ENCODE measurements around the gene DHRS2. TPM values are rescaled to one million over a fixed set of nuclear protein-coding genes. Genes with fewer than 3 reads are reported as not detected.

Gene DHRS2
- total RNA-seq, 1 donor from 2014 or later, result 0.27 TPM

DNA sequence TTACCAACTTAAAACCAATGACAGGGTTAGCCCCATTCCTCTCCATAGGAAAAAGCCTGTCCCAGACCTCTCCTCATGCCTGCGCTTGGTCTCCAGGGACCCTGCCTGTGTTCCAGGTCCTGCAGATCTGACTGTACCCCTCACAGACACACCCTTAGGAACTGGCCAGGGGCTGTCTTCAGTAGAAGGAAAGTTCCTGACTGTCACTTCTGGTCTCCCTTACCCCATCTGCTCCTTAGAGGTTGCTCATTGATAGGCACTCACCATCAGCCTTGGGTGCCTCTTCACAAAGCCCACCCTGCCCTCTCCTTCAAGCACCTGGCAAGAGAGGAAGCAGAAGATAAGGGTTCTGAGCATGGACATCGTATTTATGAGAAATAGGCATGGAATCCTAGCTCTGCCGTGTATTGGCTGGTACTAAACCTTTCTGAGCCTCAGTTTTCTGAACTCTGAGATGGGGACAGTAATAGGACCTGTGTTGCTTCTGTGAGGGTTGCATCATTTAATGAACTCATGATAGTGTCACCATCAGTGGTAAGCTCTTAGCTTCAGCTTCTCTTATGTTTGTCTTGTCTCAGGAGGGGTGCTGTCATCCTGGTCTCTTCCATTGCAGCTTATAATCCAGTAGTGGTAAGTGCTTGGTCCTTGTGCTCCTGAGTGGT is 7.5 kb downstream of the DHRS2 start:
- DNase-seq (ENCODE audit: low spot score), result no peak
- intact Hi-C loops (cut with DNase I), result no loop called here

DNA sequence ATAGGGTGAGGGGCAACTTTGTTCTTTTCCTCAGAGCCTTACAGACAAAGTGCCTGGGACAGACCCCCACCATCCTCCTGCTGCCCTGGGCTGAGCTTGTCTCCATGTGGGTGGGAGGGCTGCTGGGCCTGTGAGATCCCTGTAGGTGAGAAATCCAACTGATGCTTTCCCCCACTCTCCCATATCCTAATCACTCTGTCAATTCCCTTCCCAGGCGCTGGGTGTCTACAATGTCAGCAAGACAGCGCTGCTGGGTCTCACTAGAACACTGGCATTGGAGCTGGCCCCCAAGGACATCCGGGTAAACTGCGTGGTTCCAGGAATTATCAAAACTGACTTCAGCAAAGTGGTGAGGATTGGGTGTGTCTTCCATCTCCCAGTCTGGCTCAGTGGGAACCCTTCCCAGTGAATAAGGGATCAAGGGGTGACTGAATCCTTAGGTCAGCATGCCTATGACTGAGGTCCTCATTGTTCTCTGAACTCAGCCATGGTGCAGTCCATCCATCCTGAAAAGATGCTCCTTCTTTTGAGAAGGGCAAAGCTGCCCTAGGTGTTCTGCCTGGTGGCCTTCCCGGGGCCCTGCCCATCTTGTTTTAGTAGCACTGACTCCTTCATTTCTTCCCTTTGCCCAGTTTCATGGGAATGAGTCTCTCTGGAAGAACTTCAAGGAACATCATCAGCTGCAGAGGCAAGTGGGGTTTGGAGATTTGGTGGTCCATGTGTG is 8.2 kb downstream of the DHRS2 start:
- intact Hi-C loops (cut with DNase I), result no loop called here
- DNase-seq (ENCODE audit: low spot score), result no peak

DNA sequence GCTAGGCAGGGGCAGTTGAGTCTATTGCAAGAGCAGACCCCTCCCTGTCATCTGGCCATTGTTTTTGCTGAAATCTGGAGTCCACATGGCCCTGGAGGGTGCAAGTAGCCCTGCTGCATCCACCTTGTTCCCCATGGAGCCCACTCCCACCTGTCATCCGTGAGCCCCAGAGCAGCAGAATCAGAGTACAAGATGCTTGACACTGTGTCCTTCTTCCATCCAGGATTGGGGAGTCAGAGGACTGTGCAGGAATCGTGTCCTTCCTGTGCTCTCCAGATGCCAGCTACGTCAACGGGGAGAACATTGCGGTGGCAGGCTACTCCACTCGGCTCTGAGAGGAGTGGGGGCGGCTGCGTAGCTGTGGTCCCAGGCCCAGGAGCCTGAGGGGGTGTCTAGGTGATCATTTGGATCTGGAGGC is 8.8 kb downstream of the DHRS2 start:
- DNase-seq (ENCODE audit: low spot score), result no peak
- intact Hi-C loops (cut with DNase I), result no loop called here

DNA sequence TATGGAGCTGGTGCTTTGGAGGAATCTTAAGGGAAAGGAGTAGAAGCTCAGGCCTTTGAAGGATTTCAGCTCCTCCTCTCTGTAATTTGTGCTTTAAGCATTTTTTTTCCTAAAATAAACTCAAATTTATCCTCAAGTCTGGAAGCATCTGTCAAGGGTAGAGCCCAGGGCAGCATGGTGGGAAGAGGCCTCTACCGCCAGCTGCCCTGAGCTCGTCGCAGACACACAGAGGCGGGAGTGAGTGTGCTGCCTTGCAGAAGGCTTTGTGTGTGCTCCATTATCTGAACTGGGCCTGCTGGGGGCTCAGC is 9.3 kb downstream of the DHRS2 start:
- no peak for DNase-seq (ENCODE audit: low spot score)
- intact Hi-C loops (cut with DNase I), result no loop called here

DNA sequence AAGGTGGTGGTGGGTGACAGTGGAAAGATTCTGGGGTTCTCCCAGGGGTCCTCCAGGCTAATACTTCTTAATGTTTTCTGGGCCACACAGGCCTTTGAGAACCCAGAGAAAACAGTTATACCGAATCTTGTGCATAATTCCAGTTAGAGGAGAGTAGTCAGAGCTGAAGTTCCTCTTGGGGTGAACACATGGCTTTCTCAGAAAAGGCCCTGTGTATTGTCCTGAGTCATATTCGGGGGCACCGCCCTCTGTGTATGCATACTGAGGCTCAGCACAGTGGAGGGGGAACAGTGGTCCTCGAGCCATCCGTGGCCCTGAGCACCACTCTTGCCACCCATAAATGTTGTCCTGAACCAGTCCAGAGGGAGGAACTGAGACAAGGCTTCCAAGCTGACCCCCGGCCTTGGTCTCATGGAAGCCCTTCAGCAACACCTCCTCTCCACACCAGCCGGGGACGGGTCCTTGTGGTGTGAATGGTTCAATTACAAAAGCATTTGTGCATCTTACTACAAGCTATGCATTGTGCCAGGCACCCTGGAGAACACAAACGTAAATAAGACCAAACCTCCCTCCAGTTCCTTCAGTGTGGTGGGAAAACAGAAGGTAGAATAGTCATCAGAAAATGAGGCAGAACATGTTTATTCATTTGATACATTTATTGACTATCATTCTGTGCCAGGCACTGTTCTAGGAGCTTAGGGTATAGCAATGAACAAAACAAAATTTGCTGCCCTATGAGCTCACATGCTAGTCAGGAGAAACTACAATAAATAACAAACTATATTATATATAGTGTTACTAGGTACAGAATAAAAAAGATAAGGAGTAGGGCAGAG is 9.9 kb downstream of the DHRS2 start:
- no peak for DNase-seq (ENCODE audit: low spot score)
- intact Hi-C loops (cut with DNase I), result no loop called here

DNA sequence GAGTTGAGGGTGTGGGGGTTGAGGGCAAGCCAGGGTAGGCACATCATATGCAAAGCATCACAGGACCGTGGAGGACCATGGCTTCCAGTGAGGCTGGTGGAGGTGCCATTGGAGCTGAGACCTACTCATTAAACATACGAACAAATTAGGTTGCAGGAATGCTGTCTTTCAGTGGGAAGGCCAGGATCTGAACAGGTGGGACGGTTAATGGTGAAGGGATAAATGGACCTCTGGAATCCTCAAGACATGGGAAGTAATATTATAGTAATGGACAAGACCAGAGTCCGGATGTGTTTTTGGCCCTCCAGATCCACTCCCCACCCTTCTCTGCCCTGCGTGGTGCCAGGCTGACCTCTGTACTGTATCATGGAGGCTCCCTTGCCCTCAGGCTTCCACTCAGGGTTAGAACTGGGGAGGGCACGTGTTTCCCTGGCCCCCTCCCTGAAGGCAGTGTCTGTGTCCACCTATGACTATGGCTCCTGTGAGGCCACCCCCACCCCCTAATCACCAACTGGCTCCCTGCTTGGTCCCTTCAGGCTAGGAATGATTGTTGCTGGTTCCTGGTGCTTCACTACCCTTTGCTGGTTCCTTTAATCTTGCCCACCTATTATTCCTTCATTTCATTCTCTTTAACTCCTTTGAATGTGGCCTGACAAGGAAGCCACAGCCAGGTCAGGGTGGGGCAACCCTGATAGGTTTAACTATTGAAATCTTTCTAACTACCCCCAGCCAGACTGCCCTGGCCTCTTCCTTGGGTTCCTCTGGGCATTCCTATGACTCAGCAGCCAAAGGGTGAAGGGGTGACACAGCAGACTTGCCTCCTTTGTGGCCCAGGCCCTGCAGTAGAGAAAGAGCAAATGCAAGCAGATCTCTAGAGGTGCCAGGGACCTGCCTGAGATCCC is 10.7 kb downstream of the DHRS2 start:
- no peak for DNase-seq (ENCODE audit: low spot score)
- intact Hi-C loops (cut with DNase I), result no loop called here

DNA sequence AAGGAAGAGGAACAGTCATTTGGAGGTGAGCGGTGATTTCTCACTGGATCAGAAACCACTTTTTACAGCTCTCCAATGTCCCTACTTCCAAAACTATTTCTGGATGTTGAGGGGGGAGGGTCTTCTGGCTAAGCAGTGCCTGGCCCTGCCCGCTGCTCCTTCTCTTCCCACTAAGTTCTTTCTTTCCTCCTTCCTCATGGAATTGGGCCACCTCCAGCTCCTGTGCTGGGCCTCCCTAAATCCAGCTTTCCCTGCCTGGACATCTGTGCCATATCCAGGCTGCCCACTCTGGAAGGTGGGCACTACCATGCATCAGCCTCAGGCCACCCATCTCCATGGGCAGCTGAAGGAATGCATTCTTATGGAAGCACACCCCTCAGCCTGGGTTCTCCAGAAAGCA is 11.5 kb downstream of the DHRS2 start:
- no peak for DNase-seq (ENCODE audit: low spot score)
- intact Hi-C loops (cut with DNase I), result no loop called here

DNA sequence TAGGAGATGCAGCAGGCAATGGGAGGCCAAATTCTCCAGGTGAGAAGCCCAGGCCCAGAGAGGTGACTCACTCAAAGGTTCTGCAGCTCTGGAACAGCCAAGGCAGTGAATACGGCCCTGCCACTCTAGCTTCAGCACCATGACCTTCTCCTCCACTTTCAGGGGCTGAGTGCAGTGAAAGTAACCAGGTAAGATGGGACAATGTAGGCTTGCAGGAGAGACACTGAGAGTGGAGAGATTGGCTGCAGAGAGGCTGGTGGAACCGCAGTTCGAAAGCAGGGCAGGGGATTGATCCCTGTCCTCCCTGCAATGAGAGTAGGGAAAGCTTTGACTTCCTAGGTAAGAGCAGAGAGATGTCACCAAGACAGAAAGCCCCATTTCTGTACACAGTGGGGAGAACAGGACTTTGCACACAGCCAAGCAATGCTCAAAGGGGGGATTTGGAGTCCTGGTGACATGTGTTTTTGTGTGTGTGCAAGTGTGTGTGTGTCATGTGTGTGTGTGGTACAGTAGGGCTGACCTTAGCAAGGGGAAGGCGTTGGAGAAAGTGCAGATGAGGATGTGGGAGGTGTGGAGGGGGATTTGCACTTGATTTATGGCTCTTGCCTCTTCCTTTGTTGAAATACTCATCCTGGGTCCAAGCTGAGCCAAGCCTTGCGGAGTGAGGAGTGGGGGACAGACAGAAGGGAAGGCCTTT is 12.7 kb downstream of the DHRS2 start:
- no peak for DNase-seq (ENCODE audit: low spot score)
- intact Hi-C loops (cut with DNase I), result no loop called here

DNA sequence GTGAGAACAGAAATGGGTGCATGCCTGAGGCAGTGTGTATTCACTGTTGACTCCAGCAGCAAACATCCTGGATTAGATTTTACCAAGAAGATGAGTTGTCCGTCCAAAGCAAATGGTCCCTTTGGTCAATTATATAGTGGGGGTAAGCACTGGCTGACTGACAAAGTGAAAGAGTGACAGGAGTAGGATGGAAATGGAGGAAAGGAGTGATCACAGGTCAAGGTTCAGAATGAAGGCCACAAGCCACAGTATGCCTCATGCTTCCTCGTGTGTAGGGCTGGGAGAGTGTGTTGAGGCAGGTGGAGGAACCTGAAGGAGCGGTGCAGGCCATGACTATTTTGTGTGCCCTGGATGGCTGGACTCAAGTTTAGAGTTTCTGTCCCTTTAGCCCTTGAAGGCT is 14.3 kb downstream of the DHRS2 start:
- no peak for DNase-seq (ENCODE audit: low spot score)
- intact Hi-C loops (cut with DNase I), result no loop called here

DNA sequence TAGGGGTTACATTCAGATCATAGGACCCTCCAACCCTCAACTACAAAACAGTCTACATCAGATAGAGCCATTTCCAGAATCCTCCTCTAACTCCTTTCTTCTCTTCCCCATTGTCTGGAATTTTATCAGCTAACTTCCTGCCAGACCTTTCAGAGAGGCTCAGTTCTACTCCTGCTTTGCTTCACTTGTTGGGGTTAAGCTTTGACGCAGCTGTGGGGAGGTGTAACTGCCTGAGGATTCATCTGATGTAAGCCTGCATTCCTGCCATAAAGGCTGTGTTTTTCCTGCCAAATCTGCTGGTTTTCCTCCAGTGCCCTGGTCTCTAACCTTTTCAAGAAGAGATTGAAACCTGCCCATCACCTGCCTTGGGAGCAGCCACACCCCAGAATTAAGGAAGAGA is 16.9 kb downstream of the DHRS2 start:
- intact Hi-C loops (cut with DNase I), result no loop called here

DNA sequence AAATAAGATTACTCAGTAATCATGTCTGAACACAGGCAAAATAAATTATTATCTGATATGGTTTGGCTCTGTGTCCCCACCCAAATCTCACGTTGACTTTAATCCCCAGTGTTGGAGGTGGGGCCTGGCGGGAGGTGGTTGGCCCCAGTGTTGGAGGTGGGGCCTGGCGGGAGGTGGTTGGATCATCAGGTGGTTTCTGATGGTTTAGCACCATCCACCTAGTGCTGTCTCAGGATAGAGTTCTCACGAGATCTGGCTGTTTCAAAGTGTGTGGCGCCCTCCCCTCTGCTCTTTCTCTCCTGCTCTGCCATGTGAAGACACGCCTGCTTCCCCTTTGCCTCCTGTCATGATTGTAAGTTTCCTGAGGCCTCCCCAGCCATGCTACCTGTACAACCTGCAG is 18.1 kb downstream of the DHRS2 start:
- intact Hi-C loops (cut with DNase I), result no loop called here
- DNase-seq (ENCODE audit: low spot score), result no peak

More for the DNA sequence above, 16.9 kb downstream of the DHRS2 start:
- DNase-seq (ENCODE audit: low spot score), result no peak

DNA sequence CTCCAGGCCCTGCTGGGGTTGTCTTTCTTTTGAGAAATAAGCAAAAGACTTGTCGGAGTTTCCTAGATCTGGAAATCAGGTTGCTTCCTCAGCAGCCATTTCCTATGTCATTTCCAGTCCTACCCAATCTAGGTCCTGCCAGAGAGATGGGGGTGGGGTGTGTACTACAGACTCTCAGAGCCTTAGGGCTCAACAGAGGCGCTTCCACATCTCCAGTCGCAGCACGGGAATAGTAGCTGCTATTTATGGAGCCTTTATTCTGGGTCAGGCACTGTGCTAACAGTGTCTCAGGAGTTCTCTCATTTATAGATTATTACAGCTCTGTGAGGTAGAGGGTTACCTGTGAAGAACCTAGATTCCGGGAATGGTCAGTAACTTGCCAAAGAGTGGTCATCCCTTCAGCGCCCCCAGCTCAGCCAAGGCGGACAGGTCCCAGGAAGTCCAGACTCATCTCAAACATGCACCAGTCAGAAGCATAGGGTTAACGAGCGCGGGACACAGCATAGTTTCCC is 21.9 kb downstream of the DHRS2 start:
- intact Hi-C loops (cut with DNase I), result no loop called here
- DNase-seq (ENCODE audit: low spot score), result no peak

DNA sequence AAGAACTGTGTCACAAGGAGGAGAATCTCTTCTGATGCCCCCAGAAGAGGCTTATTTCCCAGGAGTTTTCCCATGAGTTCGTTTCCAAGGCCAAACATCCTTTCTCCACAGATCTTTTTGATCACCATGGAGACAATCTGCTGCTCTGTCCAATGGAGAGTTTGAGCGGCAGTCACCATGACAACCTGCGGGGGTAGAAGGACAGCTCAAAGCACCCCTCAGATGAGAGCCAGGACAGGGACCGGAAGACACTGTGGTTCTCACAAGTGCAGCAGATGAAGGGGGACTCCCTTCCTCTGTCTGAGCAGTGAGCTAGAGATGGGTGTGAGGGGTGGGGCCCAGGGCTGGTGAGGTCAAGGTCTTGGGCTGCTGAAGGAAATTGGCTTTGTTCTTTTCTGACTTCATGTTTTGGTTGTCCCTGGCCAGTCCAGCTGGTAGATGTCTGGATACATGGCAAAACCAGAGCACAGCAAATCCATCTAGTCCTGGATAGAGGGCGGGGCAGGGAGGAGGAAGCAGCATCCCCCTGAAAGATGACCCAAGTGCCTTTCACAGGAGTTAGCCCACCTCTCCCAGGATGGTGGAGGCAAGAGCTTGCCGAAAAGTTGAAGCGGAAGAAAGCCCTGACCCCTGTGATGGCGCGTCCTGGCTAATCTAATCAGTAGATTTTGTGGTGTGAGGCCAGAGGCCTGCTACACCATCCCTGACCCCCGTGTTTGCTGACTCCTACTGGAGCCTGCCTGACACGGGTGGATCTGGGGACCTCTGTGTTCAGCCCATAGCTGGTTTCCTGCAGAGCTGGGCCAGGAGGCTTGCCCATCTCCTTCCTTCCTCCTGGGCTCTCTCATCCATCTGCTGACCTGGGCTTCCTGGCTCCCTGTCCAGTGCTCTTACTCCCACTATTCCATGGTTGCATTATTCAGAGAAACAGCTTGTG is 24.4 kb downstream of the DHRS2 start:
- intact Hi-C loops (cut with DNase I), result no loop called here
- DNase-seq (ENCODE audit: low spot score), result no peak

DNA sequence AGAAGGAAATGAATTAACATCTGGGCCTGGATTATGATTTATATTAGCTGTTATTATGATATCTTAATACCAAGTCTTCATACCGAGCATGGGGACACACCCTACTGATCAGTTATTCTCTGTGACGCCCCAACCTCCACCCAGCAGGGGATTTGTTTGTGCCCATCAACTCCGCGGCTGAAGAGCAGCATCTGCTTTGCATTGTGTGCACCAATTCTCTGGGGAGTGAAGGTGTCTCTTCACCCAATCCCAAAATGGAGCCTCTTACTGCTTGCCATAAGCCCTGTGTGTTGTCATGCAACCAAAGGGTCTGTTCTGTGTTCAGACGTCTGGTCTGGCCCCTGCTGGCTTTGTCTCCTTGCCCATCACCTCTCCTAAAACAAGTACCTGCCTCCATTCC is 25.4 kb downstream of the DHRS2 start:
- intact Hi-C loops (cut with DNase I), result no loop called here
- DNase-seq (ENCODE audit: low spot score), result no peak

DNA sequence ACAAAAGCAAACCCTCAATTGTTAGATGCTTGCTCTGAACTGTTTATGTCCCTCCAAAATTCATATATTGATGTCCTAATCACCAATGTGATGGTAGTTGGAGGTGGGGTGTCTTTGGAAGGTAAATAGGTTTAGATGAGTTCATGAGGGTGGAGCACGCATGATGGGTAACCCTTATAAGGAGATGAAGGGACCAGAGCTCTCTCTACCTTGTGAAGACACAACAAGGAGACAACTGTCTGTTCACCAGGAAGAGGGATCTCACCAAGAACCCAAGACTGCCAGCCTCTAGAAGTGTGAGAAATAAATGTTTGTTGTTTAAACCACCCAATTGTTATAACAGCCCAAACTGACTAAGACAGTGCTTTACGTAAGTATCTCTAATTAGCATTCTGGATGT is 27.0 kb downstream of the DHRS2 start:
- DNase-seq (ENCODE audit: low spot score), result no peak
- intact Hi-C loops (cut with DNase I), result no loop called here

DNA sequence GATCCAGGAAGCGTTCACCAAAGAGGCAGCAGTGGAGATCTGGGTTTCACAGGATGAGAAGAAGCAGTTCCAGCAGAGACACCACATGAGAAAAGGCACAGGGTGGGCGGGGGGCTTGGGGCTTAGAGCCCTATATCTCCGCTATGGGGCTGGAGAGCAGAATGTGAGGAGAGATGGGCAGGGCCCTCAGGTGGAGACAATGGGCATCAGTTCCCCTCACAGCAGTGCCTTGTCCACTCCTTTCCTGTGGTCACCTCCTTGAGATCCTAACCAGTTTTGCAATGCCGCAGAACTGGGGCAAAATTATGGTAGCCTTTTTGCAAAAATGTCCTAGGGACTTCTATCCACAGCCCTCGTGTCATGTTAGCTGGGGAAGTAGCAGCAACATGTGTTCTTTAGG is 27.5 kb downstream of the DHRS2 start:
- intact Hi-C loops (cut with DNase I), result no loop called here
- DNase-seq (ENCODE audit: low spot score), result no peak

DNA sequence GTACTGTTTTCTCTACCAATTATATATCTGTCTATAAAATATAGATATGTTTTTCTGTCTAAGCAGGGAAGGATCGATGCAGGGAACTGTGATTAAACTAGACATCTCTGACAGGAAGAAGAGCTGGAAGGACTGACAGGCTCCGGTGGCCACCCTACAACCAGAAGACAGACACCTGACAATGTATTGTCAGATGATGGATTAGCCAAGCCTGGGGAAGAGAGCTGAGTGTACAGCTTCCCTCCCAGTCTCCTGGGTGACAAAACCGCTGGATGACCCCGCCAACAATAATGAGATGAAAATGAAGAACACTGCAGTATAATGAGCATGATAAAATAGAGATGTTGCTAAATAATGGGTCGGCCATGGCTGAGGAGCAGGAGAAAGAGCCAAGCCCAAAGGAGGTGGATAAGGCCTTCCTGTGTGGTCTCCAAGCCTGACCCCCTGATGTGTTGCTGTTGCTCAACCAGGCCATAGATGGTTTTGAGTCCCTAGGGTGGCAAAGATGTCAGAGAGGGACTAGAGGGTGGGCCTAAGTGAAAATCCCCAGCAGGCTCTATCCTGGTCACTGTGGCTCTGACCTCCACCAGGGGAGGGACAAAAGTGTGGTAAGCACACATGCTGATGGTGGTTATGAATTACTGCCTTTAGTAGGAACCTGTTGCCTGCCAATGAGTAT is 28.2 kb downstream of the DHRS2 start:
- DNase-seq (ENCODE audit: low spot score), result no peak
- intact Hi-C loops (cut with DNase I), result no loop called here
